HEK293 (cell line): ENCODE data around the gene JUP.

Experiments used
- ATF2 ChIP-seq: fragments of 450-650 bp; formaldehyde crosslinking; IDR thresholded peaks from 2 replicates; pipeline ENCODE4 v1.5.1; 2016; ENCODE audit warnings: missing biosample characterization, missing genetic modification characterization, low read depth
- BCL6B ChIP-seq: fragments of 450-650 bp; formaldehyde crosslinking; IDR thresholded peaks from 2 replicates; pipeline ENCODE4 v1.5.1; 2017; ENCODE audit warnings: missing biosample characterization, missing genetic modification characterization
- CTCF ChIP-seq: fragments of 450-650 bp; formaldehyde crosslinking; IDR thresholded peaks from 2 replicates; pipeline ENCODE4 v1.5.1; 2016; ENCODE audit warnings: missing biosample characterization, missing genetic modification characterization
- FEZF1 ChIP-seq: fragments of 450-650 bp; formaldehyde crosslinking; IDR thresholded peaks from 2 replicates; pipeline ENCODE4 v1.5.1; 2016; ENCODE audit warnings: missing biosample characterization, missing genetic modification characterization
- HIC1 ChIP-seq: fragments of 450-650 bp; formaldehyde crosslinking; IDR thresholded peaks from 2 replicates; pipeline ENCODE4 v1.5.1; 2016; ENCODE audit warnings: missing biosample characterization, missing genetic modification characterization
- IKZF3 ChIP-seq: fragments of 450-650 bp; IDR thresholded peaks from 2 replicates; pipeline ENCODE4 v1.5.0; 2018; ENCODE audit warnings: missing biosample characterization, mild to moderate bottlenecking, missing genetic modification characterization, moderate library complexity
- MYNN ChIP-seq: fragments of 450-650 bp; formaldehyde crosslinking; IDR thresholded peaks from 2 replicates; pipeline ENCODE4 v1.5.1; 2016; ENCODE audit warnings: missing biosample characterization, missing genetic modification characterization, borderline replicate concordance
- WT1 ChIP-seq: fragments of 450-650 bp; formaldehyde crosslinking; IDR thresholded peaks from 2 replicates; pipeline ENCODE4 v1.5.1; 2016; ENCODE audit warnings: missing biosample characterization, missing genetic modification characterization
- ZEB2 ChIP-seq: fragments of 450-650 bp; formaldehyde crosslinking; IDR thresholded peaks from 2 replicates; pipeline ENCODE4 v1.5.1; 2016; ENCODE audit warnings: missing biosample characterization, missing genetic modification characterization
- ZNF112 ChIP-seq: fragments of 450-650 bp; formaldehyde crosslinking; IDR thresholded peaks from 2 replicates; pipeline ENCODE4 v1.5.0; 2017; ENCODE audit warnings: missing biosample characterization, missing genetic modification characterization
- ZNF19 ChIP-seq: fragments of 450-650 bp; formaldehyde crosslinking; IDR thresholded peaks from 2 replicates; pipeline ENCODE4; 2016; ENCODE audit warnings: missing biosample characterization, missing genetic modification characterization, low read depth
- ZNF274 ChIP-seq, 2 experiments: fragments of 200-500 bp in 1 of 2; fragments of 450-650 bp in 1 of 2; sonication (Bioruptor generic) in 1 of 2; formaldehyde crosslinking in 1 of 2; IDR thresholded peaks; 2 replicates each; pipeline versions ENCODE4 v1.5.1 to v1.6.1; 2014 to 2016; ENCODE audit warnings: borderline replicate concordance in 1 of 2, inconsistent platforms in 1 of 2, low read length in 1 of 2, missing biosample characterization in 1 of 2, missing genetic modification characterization in 1 of 2
- ZNF280D ChIP-seq: fragments of 450-650 bp; formaldehyde crosslinking; IDR thresholded peaks from 2 replicates; pipeline ENCODE4 v1.5.1; 2016; ENCODE audit warnings: missing biosample characterization, missing genetic modification characterization
- ZNF292 ChIP-seq: fragments of 450-650 bp; formaldehyde crosslinking; IDR thresholded peaks from 2 replicates; pipeline ENCODE4 v1.5.1; 2016; ENCODE audit warnings: low read depth, missing biosample characterization, missing genetic modification characterization, borderline replicate concordance
- ZNF398 ChIP-seq: fragments of 450-650 bp; formaldehyde crosslinking; IDR thresholded peaks from 2 replicates; pipeline ENCODE4 v1.5.1; 2017; ENCODE audit warnings: missing biosample characterization, missing genetic modification characterization
- ZNF423 ChIP-seq: fragments of 450-650 bp; formaldehyde crosslinking; IDR thresholded peaks from 2 replicates; pipeline ENCODE4 v1.5.1; 2016; ENCODE audit warnings: missing biosample characterization, missing genetic modification characterization
- ZNF449 ChIP-seq: fragments of 450-650 bp; formaldehyde crosslinking; IDR thresholded peaks from 2 replicates; pipeline ENCODE4 v1.5.1; 2017; ENCODE audit warnings: missing biosample characterization, mild to moderate bottlenecking, missing genetic modification characterization, moderate library complexity
- ZNF560 ChIP-seq: fragments of 450-650 bp; formaldehyde crosslinking; IDR thresholded peaks from 2 replicates; pipeline ENCODE4 v1.5.1; 2017; ENCODE audit warnings: missing biosample characterization, missing genetic modification characterization, borderline replicate concordance
- ZNF596 ChIP-seq: fragments of 450-650 bp; IDR thresholded peaks from 2 replicates; pipeline ENCODE4 v1.5.0; 2018; ENCODE audit warnings: missing biosample characterization, mild to moderate bottlenecking, missing genetic modification characterization, moderate library complexity
- ZNF629 ChIP-seq: fragments of 450-650 bp; formaldehyde crosslinking; IDR thresholded peaks from 2 replicates; pipeline ENCODE4 v1.5.1; 2017; ENCODE audit warnings: missing biosample characterization, missing genetic modification characterization
- ZNF654 ChIP-seq: fragments of 450-650 bp; formaldehyde crosslinking; IDR thresholded peaks from 2 replicates; pipeline ENCODE4 v1.5.1; 2016; ENCODE audit warnings: low read depth, missing biosample characterization, missing genetic modification characterization
- ZSCAN30 ChIP-seq: fragments of 450-650 bp; IDR thresholded peaks from 2 replicates; pipeline ENCODE4 v1.5.1; 2018; ENCODE audit warnings: missing biosample characterization, mild to moderate bottlenecking, missing genetic modification characterization, moderate library complexity

The JUP gene

GRCh38 chr17:41801374-41802271, 15.1 kb upstream of the JUP start (continued):
- TF ChIP-seq ZNF596 (tag by site-specific recombination) (0 out of 2 replicates have a peak, but pooled peaks have one; percentile 18), ZNF274 (IDR thresholded peaks at IDR 0.05; ENCODE audit: low read length) (no peak), ZNF274 (tag by site-specific recombination; IDR thresholded peaks at IDR 0.05; ENCODE audit: borderline replicate concordance) (no peak), FEZF1 (no peak), CTCF (tag by site-specific recombination) (peak; percentile 93), WT1 (tag by site-specific recombination) (peak; percentile 74), ATF2 (tag by site-specific recombination) (no peak), ZEB2 (peak; percentile 92), ZNF19 (tag by site-specific recombination) (no peak), ZNF280D (tag by site-specific recombination) (no peak), ZNF423 (tag by site-specific recombination) (peak; percentile 92; the same call in 1 of the 2 replicates), IKZF3 (tag by site-specific recombination) (peak; percentile 99), ZNF560 (tag by site-specific recombination) (no peak), ZNF112 (tag by site-specific recombination) (no peak), MYNN (no peak), ZNF629 (tag by site-specific recombination) (peak; percentile 66), ZNF449 (tag by site-specific recombination) (no peak), ZNF398 (tag by site-specific recombination) (no peak), HIC1 (peak; percentile 41; the same call in 1 of the 2 replicates), ZSCAN30 (tag by site-specific recombination) (peak; percentile 84; the same call in 1 of the 2 replicates), BCL6B (tag by site-specific recombination) (no peak), ZNF654 (tag by site-specific recombination) (peak; percentile 74), ZNF292 (tag by site-specific recombination) (no peak)
